Measurements from ENCODE around the gene MOB4. TPM values are rescaled to one million over a fixed set of nuclear protein-coding genes. Genes with fewer than 3 reads are reported as not detected.

MOB4 gene
- polyA plus RNA-seq, 3 donors, result 14.8 to 32.4 (median 30.4) TPM

DNA sequence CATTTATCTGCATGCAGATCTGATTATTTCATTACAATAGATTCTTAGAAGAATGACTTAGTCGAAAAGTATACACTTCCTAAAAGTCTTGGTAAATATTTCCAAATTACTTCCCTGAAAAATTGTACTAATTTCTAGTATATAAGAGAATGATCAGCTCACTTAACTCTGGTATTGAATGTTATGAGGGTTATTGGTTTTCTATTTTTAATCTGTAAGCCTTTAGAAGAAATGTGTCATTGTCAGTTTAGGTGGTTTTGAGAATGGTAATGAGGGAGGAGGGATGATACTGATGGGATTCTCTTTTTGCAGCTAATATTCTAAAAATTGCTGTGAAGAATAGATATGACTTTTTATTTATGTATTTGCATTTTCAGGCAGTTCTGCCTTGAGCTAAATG lies 23.9 kb downstream of the MOB4 start:
- H3K36me3 ChIP-seq (replicated peaks in 1 of 2; ENCODE audit: control insufficient read depth in 1 of 2, insufficient read depth in 2 of 2, low read length in 2 of 2), result peaks cover 85 to 97% of the 10 kb centered on the region in 2 donors
- TF ChIP-seq, protein P1, sequence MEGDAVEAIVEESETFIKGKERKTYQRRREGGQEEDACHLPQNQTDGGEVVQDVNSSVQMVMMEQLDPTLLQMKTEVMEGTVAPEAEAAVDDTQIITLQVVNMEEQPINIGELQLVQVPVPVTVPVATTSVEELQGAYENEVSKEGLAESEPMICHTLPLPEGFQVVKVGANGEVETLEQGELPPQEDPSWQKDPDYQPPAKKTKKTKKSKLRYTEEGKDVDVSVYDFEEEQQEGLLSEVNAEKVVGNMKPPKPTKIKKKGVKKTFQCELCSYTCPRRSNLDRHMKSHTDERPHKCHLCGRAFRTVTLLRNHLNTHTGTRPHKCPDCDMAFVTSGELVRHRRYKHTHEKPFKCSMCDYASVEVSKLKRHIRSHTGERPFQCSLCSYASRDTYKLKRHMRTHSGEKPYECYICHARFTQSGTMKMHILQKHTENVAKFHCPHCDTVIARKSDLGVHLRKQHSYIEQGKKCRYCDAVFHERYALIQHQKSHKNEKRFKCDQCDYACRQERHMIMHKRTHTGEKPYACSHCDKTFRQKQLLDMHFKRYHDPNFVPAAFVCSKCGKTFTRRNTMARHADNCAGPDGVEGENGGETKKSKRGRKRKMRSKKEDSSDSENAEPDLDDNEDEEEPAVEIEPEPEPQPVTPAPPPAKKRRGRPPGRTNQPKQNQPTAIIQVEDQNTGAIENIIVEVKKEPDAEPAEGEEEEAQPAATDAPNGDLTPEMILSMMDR (IDR thresholded peaks at IDR 0.05), result no peak
- H3K27ac ChIP-seq (ENCODE audit: low read depth in 1 of 2, low read length in 2 of 2), result no peak overlapping the region
- Mint-ChIP-seq H3K36me3 (peaks cover 79 to 92% of the 10 kb centered on the region in 2 donors), H3K27ac (peak overlapping the region in 1 of 7 donors; percentile 73), H3K27me3 (ENCODE audit: low read depth in 3 of 3) (peaks cover 0 to 1% (median 0%) of the 10 kb centered on the region in 3 donors), H3K4me3 (no peak overlapping the region), H3K4me1 (no peaks in the 10 kb centered on the region), H3K9me3 (no peaks in the 10 kb centered on the region)
- H3K79me2 ChIP-seq (ENCODE audit: insufficient read depth, low read length), result peaks cover 72% of the 10 kb centered on the region
- H3K27me3 ChIP-seq (ENCODE audit: control insufficient read depth in 2 of 2, insufficient read depth in 2 of 2, low read length in 2 of 2), result no peaks in the 10 kb centered on the region
- H3K4me3 ChIP-seq (replicated peaks in 1 of 3; ENCODE audit: low read depth in 2 of 3, low read length in 3 of 3), result no peak overlapping the region
- no peak overlapping the region for H3K9ac ChIP-seq (ENCODE audit: insufficient read depth, low read length, poor library complexity, severe bottlenecking)
- no peaks in the 10 kb centered on the region for H3K4me1 ChIP-seq (ENCODE audit: control insufficient read depth in 1 of 2, insufficient read depth in 2 of 2, low read length in 2 of 2)
- no peak for DNase-seq
- no peak overlapping the region for H3K4me2 ChIP-seq (replicated peaks; ENCODE audit: extremely low read depth, low read length, poor library complexity, severe bottlenecking)
- no peak overlapping the region for H2AFZ ChIP-seq (ENCODE audit: insufficient read depth, low read depth, low read length, poor library complexity, severe bottlenecking)
- intact Hi-C loops (cut with micrococcal nuclease), result no loop called here
- H3K9me3 ChIP-seq (replicated peaks in 1 of 2; ENCODE audit: control insufficient read depth in 1 of 2, insufficient read depth in 1 of 2, low read length in 2 of 2), result no peaks in the 10 kb centered on the region
- H4K20me1 ChIP-seq (ENCODE audit: insufficient read depth, low read length), result peaks cover 79% of the 10 kb centered on the region
- no CpG with 5 or more reads among the region's 1 CpG for WGBS (ENCODE audit: insufficient coverage)

DNA sequence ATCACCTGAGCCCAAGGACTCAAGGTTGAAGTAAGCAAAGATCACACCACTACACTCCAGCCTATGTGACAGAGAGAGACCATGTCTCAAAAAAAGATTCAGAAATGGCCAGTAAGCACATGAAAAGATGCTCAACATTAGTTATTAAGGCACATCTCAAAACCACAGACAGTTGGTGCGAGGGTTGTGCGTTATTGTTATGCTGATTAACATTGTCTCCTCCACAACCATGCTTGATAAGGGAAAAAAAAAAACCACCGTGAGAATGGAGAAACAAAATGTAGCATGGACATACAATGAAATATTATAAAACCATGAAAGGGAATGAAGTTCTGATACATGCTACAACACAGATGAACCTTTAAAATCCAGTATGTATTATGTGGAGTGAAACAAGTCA lies 27.3 kb downstream of the MOB4 start:
- peaks cover 68 to 83% of the 10 kb centered on the region in 2 donors for H3K36me3 Mint-ChIP-seq
- WGBS (ENCODE audit: insufficient coverage), result no CpG with 5 or more reads among the region's 3 CpGs
- peaks cover 77 to 88% of the 10 kb centered on the region in 2 donors for H3K36me3 ChIP-seq (replicated peaks in 1 of 2; ENCODE audit: control insufficient read depth in 1 of 2, insufficient read depth in 2 of 2, low read length in 2 of 2)

More for the DNA sequence above, 27.3 kb downstream of the MOB4 start:
- no peaks in the 10 kb centered on the region for H3K4me1 ChIP-seq (ENCODE audit: control insufficient read depth in 1 of 2, insufficient read depth in 2 of 2, low read length in 2 of 2)
- H3K27me3 Mint-ChIP-seq (ENCODE audit: low read depth in 3 of 3), result no peaks in the 10 kb centered on the region
- no peak for DNase-seq
- peaks cover 57% of the 10 kb centered on the region for H3K79me2 ChIP-seq (ENCODE audit: insufficient read depth, low read length)
- H3K4me3 ChIP-seq (replicated peaks in 1 of 3; ENCODE audit: low read depth in 2 of 3, low read length in 3 of 3), result no peak overlapping the region
- no peak overlapping the region for H3K4me3 Mint-ChIP-seq
- H3K27ac ChIP-seq (ENCODE audit: low read depth in 1 of 2, low read length in 2 of 2), result no peak overlapping the region
- no peaks in the 10 kb centered on the region for H3K4me1 Mint-ChIP-seq
- TF ChIP-seq, protein P1 (IDR thresholded peaks at IDR 0.05), result no peak
- H3K27ac Mint-ChIP-seq, result no peak overlapping the region
- no peak overlapping the region for H3K9ac ChIP-seq (ENCODE audit: insufficient read depth, low read length, poor library complexity, severe bottlenecking)
- H3K9me3 ChIP-seq (replicated peaks in 1 of 2; ENCODE audit: control insufficient read depth in 1 of 2, insufficient read depth in 1 of 2, low read length in 2 of 2), result no peaks in the 10 kb centered on the region
- no peaks in the 10 kb centered on the region for H3K9me3 Mint-ChIP-seq
- no peaks in the 10 kb centered on the region for H3K27me3 ChIP-seq (ENCODE audit: control insufficient read depth in 2 of 2, insufficient read depth in 2 of 2, low read length in 2 of 2)
- peaks cover 72% of the 10 kb centered on the region for H4K20me1 ChIP-seq (ENCODE audit: insufficient read depth, low read length)
- no peak overlapping the region for H3K4me2 ChIP-seq (replicated peaks; ENCODE audit: extremely low read depth, low read length, poor library complexity, severe bottlenecking)
- intact Hi-C loops (cut with micrococcal nuclease), result no loop called here
- H2AFZ ChIP-seq (ENCODE audit: insufficient read depth, low read depth, low read length, poor library complexity, severe bottlenecking), result no peak overlapping the region
